HepG2 (cell line): ENCODE data around the gene LGALS14. TPM values are rescaled to one million over a fixed set of nuclear protein-coding genes. Genes with fewer than 3 reads are reported as not detected.

ENCODE experiments used
- ATAC-seq: fragments of 200-7000 bp; cut with Tn5 transposase; 3 replicates; pipeline ENCODE4 v1.9.1; 2020; ENCODE audit warnings: mild to moderate bottlenecking, moderate library complexity
- BruUV-seq: library from RNA; stranded (reverse); fragments of 400-500 nt; replicated peaks from 2 replicates; lab custom pipeline; 2021; lab: Mats Ljungman, UMichigan
- CTCF ChIA-PET: fragments of 300-600 bp; formaldehyde crosslinking; extraction: SDS; loops from one replicate; lab custom pipeline; 2021; ENCODE audit warnings: low total read pairs, inconsistent platforms, low intra/inter-chr PET ratio; lab: Yijun Ruan, JAX
- POLR2A ChIA-PET: fragments of 350-600 bp; sonication (Branson Sonifier 250); formaldehyde crosslinking; loops from one replicate; lab custom pipeline; 2020; ENCODE audit warnings: antibody characterized with exemption, inconsistent platforms; lab: Yijun Ruan, JAX
- DNase-seq: peaks from one replicate; pipeline ENCODE4 v3.0.0-alpha.2; 2015; ENCODE audit warnings: low spot score
- FAIRE-seq: peaks from 3 replicates; lab custom pipeline; 2011; peaks lifted over from hg19 to GRCh38; lab: Jason Lieb, UNC
- H2AFZ ChIP-seq: one replicate; pipeline ENCODE4 v1.6.1; 2011; ENCODE audit warnings: low read length, inconsistent platforms
- H3K27ac ChIP-seq: fragments of 300-600 bp; 3 replicates; pipeline ENCODE4 v1.8.0; 2011; ENCODE audit warnings: mixed run types, mild to moderate bottlenecking, mixed read lengths, low read length, inconsistent platforms; ENCODE audit not compliant: insufficient read depth; ENCODE audit errors: extremely low read length
- H3K27me3 ChIP-seq, 2 experiments: fragments of 200-600 bp in 1 of 2; 2 replicates in 1 of 2; 3 replicates in 1 of 2; pipeline versions ENCODE4 v1.6.0 to v1.8.0; 2011; ENCODE audit warnings: low read length in 2 of 2, mild to moderate bottlenecking in 2 of 2, moderate library complexity in 2 of 2, inconsistent platforms in 1 of 2; ENCODE audit not compliant: insufficient read depth in 2 of 2, control insufficient read depth in 1 of 2
- H3K36me3 ChIP-seq, 2 experiments: fragments of 200-600 bp in 1 of 2; replicated peaks in 1 of 2; 2 replicates in 1 of 2; 3 replicates in 1 of 2; pipeline versions ENCODE4 v1.5.1 to v1.8.0; 2011; ENCODE audit warnings: low read length in 2 of 2, inconsistent platforms in 1 of 2; ENCODE audit not compliant: insufficient read depth in 2 of 2, control insufficient read depth in 1 of 2
- H3K4me1 ChIP-seq: 2 replicates; pipeline ENCODE4 v1.5.1; 2012; ENCODE audit warnings: low read length, inconsistent platforms; ENCODE audit not compliant: insufficient read depth
- H3K4me2 ChIP-seq: 2 replicates; pipeline ENCODE4 v1.6.0; 2011; ENCODE audit warnings: low read depth, low read length, inconsistent platforms
- H3K4me3 ChIP-seq, 3 experiments: fragments of 200-600 bp in 1 of 3; sonication (generic), shearing (Covaris generic) in 1 of 3; replicated peaks in 1 of 3; 2 replicates each; pipeline ENCODE4 v1.5.1; 2011 to 2016; ENCODE audit warnings: low read length in 3 of 3, inconsistent platforms in 2 of 3, low read depth in 2 of 3, mild to moderate bottlenecking in 2 of 3, control low read depth in 1 of 3, mixed read lengths in 1 of 3; ENCODE audit not compliant: insufficient read depth in 1 of 3
- H3K79me2 ChIP-seq: one replicate; pipeline ENCODE4 v1.6.1; 2011; ENCODE audit warnings: low read length, inconsistent platforms; ENCODE audit not compliant: insufficient read depth
- H3K9ac ChIP-seq: 2 replicates; pipeline ENCODE4 v1.6.0; 2011; ENCODE audit warnings: mild to moderate bottlenecking, low read depth, low read length, inconsistent platforms; ENCODE audit not compliant: insufficient read depth
- H3K9me3 ChIP-seq: 2 replicates; pipeline ENCODE4 v1.5.1; 2012; ENCODE audit warnings: mild to moderate bottlenecking, low read length
- H4K20me1 ChIP-seq: 2 replicates; pipeline ENCODE4 v1.6.0; 2011; ENCODE audit warnings: inconsistent platforms, mild to moderate bottlenecking, low read length, moderate library complexity; ENCODE audit not compliant: insufficient read depth
- AKNA ChIP-seq: sonication (generic); formaldehyde crosslinking; IDR thresholded peaks from 2 replicates; pipeline ENCODE4 v1.4.0; 2020; ENCODE audit warnings: missing genetic modification reagents, borderline replicate concordance
- GATAD1 ChIP-seq: IDR thresholded peaks from 2 replicates; pipeline ENCODE4 v1.6.1; 2016; ENCODE audit warnings: missing genetic modification reagents, missing compliant biosample characterization
- GFI1 ChIP-seq: sonication (generic); formaldehyde crosslinking; IDR thresholded peaks from 2 replicates; pipeline ENCODE4 v1.5.0; 2020; ENCODE audit warnings: missing genetic modification reagents, mild to moderate bottlenecking, borderline replicate concordance
- HDAC1 ChIP-seq: sonication (generic); formaldehyde crosslinking; IDR thresholded peaks from 2 replicates; pipeline ENCODE4 v1.5.1; 2020; ENCODE audit warnings: mild to moderate bottlenecking, missing genetic modification reagents
- HNRNPL ChIP-seq: fragments of 200-400 bp; formaldehyde crosslinking; IDR thresholded peaks from 2 replicates; pipeline ENCODE4 v1.6.1; 2017; ENCODE audit warnings: mild to moderate bottlenecking, low read depth, low read length
- IRF1 ChIP-seq: sonication (generic); formaldehyde crosslinking; IDR thresholded peaks from 2 replicates; pipeline ENCODE4 v1.4.0; 2020; ENCODE audit warnings: low read depth, mild to moderate bottlenecking, missing genetic modification reagents
- JUN ChIP-seq: sonication (generic); formaldehyde crosslinking; IDR thresholded peaks from 2 replicates; pipeline ENCODE4 v1.4.0; 2020; ENCODE audit warnings: mild to moderate bottlenecking, missing genetic modification reagents
- KDM1A ChIP-seq: IDR thresholded peaks from 2 replicates; pipeline ENCODE4 v1.6.1; 2016; ENCODE audit warnings: missing compliant biosample characterization
- KLF16 ChIP-seq, 2 experiments: sonication (generic) in 1 of 2; formaldehyde crosslinking in 1 of 2; IDR thresholded peaks; 2 replicates each; pipeline versions ENCODE4 v1.6.1 to v1.8.0; 2016 to 2023; ENCODE audit warnings: missing genetic modification reagents in 2 of 2, missing compliant biosample characterization in 1 of 2
- RBM22 ChIP-seq: fragments of 200-400 bp; formaldehyde crosslinking; optimal IDR thresholded peaks from 2 replicates; pipeline ENCODE3; 2017; ENCODE audit warnings: mild to moderate bottlenecking, low read length, moderate library complexity
- THYN1 ChIP-seq: sonication (generic); formaldehyde crosslinking; IDR thresholded peaks from 2 replicates; pipeline ENCODE4 v1.8.1; 2023; ENCODE audit warnings: low read depth, mild to moderate bottlenecking, moderate library complexity, missing genetic modification reagents, borderline replicate concordance
- ZMYM2 ChIP-seq: sonication (generic); formaldehyde crosslinking; IDR thresholded peaks from 2 replicates; pipeline ENCODE4 v1.8.0; 2022; ENCODE audit warnings: mild to moderate bottlenecking, missing genetic modification reagents
- ZNF143 ChIP-seq: sonication (generic); formaldehyde crosslinking; IDR thresholded peaks from 2 replicates; pipeline ENCODE4 v1.4.0; 2020; ENCODE audit warnings: missing genetic modification reagents
- ZNF230 ChIP-seq: sonication (generic); formaldehyde crosslinking; IDR thresholded peaks from 2 replicates; pipeline ENCODE4 v1.4.0; 2020; ENCODE audit warnings: mild to moderate bottlenecking, missing genetic modification reagents
- ZNF3 ChIP-seq: IDR thresholded peaks from 2 replicates; pipeline ENCODE4 v1.7.0; 2017; ENCODE audit warnings: inconsistent platforms
- ZNF552 ChIP-seq: sonication (generic); formaldehyde crosslinking; IDR thresholded peaks from 2 replicates; pipeline ENCODE4 v1.9.0; 2022; ENCODE audit warnings: missing genetic modification reagents, mild to moderate bottlenecking, borderline replicate concordance
- ZNF800 ChIP-seq: sonication (generic); formaldehyde crosslinking; IDR thresholded peaks from 2 replicates; pipeline ENCODE4 v1.4.0; 2020; ENCODE audit warnings: missing genetic modification reagents
- WGBS: methylation state at CpG from one replicate; pipeline ENCODE4 v1.1.6; 2017; ENCODE audit warnings: low lambda C conversion rate; 5-methylcytosine and 5-hydroxymethylcytosine counted together
- in situ Hi-C: cut with HindIII; loops from 2 replicates; pipeline ENCODE4 v1.10.0; 2017; ENCODE audit warnings: low pct_unique_long_range_greater_than_20kb; ENCODE audit not compliant: extremely low pct_ligation_motif_present
- intact Hi-C: fragments of 100-400 bp; cut with micrococcal nuclease; formaldehyde crosslinking; loops from one replicate; pipeline ENCODE4 v1.10.0; 2022; ENCODE audit not compliant: unreplicated experiment
- polyA plus RNA-seq, 8 experiments: library from polyadenylated mRNA; depleted of rRNA in 3 of 8; stranded (reverse) in 7 of 8; unstranded in 1 of 8; fragments of >200 nt; fragmentation: Illumina TruSeq in 4 of 8; extraction: Trizol in 4 of 8; gene quantifications; 2 replicates each; pipeline versions ENCODE4 v1.2.1 to v1.2.3, GENCODE V29; 2011 to 2016; ENCODE audit warnings: low read depth in 4 of 8, missing spikeins in 1 of 8, mixed read lengths in 1 of 8; ENCODE audit not compliant: insufficient read depth in 1 of 8
- total RNA-seq, 5 experiments: library from RNA; depleted of rRNA; stranded (reverse); fragments of >200 nt; fragmentation: Illumina TruSeq; extraction: Trizol; gene quantifications; 2 replicates each; pipeline ENCODE4 v1.2.3, GENCODE V29; 2016; ENCODE audit warnings: low read depth in 1 of 5

Gene LGALS14
- total and polyA plus RNA-seq, 2 of the 13 experiments (the other 11 are each of a cell fraction or from before 2014, with no cell fraction given) = not detected

GRCh38 chr19:39738814-39739213, 34.5 kb downstream of the LGALS14 start (continued):
- TF ChIP-seq AKNA (CRISPR knock-in tag) (no peak), GFI1 (CRISPR knock-in tag) (no peak), ZNF552 (CRISPR knock-in tag) (no peak), GATAD1 (CRISPR knock-in tag) (no peak), ZNF230 (no peak), KDM1A (CRISPR knock-in tag) (no peak)

GRCh38 chr19:39740395-39740794, 36.1 kb downstream of the LGALS14 start:
- no peaks in the 10 kb centered on the region for H3K9me3 ChIP-seq
- no peak overlapping the region for H3K4me3 ChIP-seq
- no peak overlapping the region for H3K9ac ChIP-seq
- H4K20me1 ChIP-seq = no peaks in the 10 kb centered on the region
- H3K4me1 ChIP-seq = no peaks in the 10 kb centered on the region
- ChIA-PET POLR2A (no interaction called here), CTCF (no interaction called here)
- in situ Hi-C loops (no loop called here), intact Hi-C loops (no loop called here)
- no peak for FAIRE-seq
- H3K79me2 ChIP-seq = no peaks in the 10 kb centered on the region
- H3K27me3 ChIP-seq = 0 out of 5 replicates have a peak, but pooled peaks cover 3 to 13% of the 10 kb centered on the region in 2 experiments
- no peak overlapping the region for H3K27ac ChIP-seq
- WGBS = 0% methylated on average over 1 of the region's 1 CpG
- TF ChIP-seq HNRNPL = no peak
- no peak for TF ChIP-seq ZNF3 (CRISPR knock-in tag)
- TF ChIP-seq HDAC1 (CRISPR knock-in tag) = no peak
- TF ChIP-seq IRF1 (CRISPR knock-in tag) = no peak
- no peak for TF ChIP-seq JUN (CRISPR knock-in tag)
- no peak for TF ChIP-seq RBM22
- no peak for TF ChIP-seq THYN1
- no peak for TF ChIP-seq ZNF800 (CRISPR knock-in tag)
- no peak for TF ChIP-seq KLF16 (CRISPR knock-in tag; IDR thresholded peaks at IDR 0.05)
- TF ChIP-seq ZNF143 = no peak
- no peak for TF ChIP-seq ZMYM2
- H3K4me2 ChIP-seq = no peak overlapping the region
- no peak overlapping the region for H2AFZ ChIP-seq
- no peak for DNase-seq
- no peak for ATAC-seq
- H3K36me3 ChIP-seq = no peaks in the 10 kb centered on the region
- no TSS peak for BruUV-seq
